NT2/D1 (cell line): ENCODE results near the gene PHOSPHO1.

ENCODE experiments used
- SUZ12 ChIP-seq: IDR thresholded peaks from 2 replicates; pipeline ENCODE4 v1.6.1; 2011; ENCODE audit not compliant: insufficient read length, insufficient read depth; ENCODE audit errors: extremely low read depth
- YY1 ChIP-seq: IDR thresholded peaks from 2 replicates; pipeline ENCODE4 v1.6.1; 2011; ENCODE audit not compliant: insufficient read length, insufficient read depth
- ZNF274 ChIP-seq: IDR thresholded peaks from 2 replicates; pipeline ENCODE4 v1.6.1; 2011; ENCODE audit warnings: mild to moderate bottlenecking, low read depth, low read length

- no peak for TF ChIP-seq ZNF274
- TF ChIP-seq YY1: no peak
- TF ChIP-seq SUZ12: no peak
These were observed 15.8 kb downstream of the PHOSPHO1 start for GRCh38 chr17:49214676-49215360.
